Kidney tubule cell (primary cell): Measurements from ENCODE around the gene MICALL1.

ENCODE experiments used
- DNase-seq: peaks from one replicate; pipeline ENCODE4 v3.0.0-alpha.2; 2018; ENCODE audit warnings: low spot score

The MICALL1 gene

DNA sequence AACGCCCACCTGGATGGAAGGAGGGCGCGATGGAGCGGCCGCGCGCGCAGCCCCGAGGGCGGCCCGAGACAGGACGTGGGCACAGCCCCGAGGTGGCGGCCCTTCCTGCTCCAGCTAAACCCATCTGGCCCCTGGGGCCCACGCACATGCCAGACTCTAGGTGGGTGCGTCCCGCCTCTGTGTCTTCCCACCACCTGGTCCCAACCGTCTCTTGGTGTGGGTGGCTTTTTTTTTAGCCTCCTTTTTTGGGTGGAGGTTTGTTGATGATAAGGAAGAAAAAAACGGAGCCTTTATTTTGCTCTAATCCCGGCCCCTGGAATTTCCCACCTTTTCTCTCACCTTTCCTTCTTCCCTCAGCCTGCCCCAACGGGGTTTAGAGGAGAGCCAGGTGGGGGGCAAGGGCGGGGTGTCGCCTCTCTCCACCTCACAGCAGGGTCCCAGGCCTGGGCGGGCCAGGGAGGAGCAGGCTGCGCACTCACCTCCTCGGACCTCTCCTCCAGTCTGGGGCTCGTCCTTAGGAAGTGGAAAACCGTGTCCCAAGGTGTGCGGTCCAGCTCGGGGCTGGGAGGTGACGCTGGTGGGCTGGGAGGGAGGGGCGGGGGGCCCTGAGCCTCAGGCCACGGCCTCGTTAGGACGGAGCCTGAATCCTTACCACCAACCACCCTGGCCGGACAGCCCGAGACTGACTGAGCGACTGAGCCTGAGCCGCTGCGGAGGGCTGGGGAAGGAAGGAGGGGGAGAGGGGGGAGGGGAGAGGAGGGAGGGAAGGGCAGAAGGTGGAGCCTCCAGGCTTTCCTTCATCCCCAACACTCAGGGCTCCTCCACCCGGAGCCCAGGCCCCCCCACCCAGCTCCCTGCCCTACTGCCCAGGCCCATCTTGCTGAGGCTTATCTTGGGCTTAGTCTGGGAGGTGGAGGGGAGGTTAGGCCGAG lies 78.0 kb downstream of the MICALL1 start, which contains the start of gene SOX10:
Gene SOX10, minus strand, starts transcription at position 696 of the 932 bp plus-strand sequence. CDS start 771 bp downstream, outside the sequence.
- DNase-seq, result no peak

DNA sequence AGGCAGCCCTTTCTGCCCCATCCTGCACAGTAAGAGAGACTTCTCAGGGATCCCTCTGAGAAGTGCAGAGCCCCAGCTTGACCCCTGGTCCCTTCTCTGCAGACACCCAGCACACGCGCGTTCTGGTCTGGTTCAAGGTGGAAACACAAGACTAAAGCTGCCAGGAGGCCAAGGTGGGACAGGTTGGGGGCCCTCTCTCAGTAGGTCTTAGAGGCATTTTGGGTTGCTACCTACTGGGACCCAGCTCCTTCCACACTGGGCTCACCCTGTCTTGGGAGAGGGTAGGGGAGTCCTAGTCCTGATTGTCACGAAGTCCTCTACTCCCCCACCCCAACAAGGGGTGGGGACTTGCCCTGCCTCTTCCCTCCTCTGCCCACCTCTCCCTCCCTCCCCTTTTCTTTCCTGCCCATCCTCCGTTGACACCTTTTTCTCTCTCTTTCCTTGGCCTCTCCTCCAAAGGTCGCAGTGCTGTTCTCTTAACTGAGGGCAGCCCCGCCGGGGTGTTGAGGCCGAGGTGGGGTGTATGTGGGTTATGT lies 79.0 kb downstream of the MICALL1 start:
- no peak for DNase-seq

DNA sequence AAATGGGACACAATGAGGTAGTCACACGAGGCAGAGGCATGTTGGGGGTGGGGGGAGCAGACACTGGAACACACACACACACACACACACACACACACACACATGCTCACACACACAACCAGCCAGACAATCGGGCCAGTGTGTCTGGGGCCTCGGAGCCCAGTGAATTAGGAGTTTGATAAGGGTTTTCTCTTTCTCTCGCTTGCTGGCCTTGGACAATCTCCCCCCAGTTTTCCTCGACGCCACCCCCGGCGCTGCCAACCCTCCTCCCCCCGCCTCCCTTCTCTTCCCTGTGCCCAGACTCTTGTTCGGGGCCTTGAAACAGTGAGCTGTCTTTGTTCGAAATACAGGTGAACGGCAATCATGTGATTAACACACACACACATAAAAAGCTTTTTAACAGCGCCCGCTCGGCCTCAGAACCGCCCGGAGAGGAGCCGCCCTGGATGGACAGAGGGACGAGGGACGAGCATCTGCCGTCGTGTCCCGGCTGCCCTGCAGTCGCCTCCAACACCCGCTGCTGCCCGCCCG lies 79.7 kb downstream of the MICALL1 start:
- DNase-seq, result no peak

DNA sequence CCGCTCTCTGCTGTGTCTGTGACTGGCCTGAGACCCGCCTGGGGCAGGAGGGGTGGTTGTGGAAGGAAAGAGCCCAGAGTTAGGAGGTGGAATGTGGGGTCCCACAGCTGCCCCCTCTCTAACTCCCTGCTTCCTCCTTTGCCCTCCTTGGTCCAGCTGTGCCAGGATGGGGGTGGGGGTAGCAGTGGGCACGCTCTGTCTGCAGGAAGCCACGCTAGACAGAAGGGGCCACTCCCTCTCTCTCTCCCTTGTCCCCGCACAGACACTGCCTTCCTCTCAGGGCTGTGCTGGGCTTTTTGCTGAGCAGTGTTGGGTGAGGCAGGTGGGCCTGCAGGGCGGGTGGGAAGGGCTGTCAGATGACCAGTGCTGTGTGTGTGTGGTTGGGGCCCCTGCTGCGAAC lies 80.3 kb downstream of the MICALL1 start:
- DNase-seq, result no peak

DNA sequence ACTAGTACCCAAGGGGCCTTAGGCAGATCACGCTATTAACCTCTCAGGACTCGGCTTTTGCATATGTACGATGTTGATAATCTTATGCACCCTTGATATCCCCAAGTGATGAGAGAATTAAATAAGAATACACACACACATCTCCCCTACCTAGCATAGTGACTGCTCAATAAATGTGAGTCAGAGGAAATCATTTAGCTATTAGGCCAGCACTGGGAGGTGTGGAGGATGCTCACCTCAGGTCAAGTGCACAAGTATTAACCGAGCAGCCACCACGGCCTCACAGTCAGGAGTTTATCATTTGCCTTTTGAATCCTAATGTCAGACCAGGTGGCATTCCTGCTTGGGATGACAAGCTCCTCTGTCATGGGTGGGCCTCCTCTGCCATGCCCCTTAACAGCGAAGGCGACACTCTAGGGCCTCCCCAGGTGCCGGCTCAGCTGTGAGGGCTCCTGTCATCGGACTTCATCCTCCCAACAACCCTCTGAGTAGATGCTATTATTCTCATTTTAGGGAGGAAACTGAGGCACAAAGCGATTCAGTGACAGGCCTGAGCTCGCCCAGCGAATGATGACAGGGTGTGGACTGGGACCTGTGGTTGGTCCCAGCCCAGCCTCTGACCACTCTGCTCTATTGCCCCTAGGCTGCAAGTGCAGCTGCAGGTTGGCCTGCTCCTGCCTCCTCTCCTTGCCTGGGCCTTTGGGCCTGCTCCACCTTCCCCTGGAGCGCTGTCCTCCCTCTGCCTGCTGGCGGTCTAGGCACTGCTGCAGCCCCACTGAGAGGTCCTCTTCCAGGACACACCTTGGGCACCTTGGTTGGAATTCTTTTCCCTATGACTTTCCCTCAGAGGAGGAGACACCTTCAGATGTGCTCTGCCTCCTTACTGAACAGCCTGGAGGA lies 83.3 kb downstream of the MICALL1 start:
- DNase-seq, result peak; percentile 9

DNA sequence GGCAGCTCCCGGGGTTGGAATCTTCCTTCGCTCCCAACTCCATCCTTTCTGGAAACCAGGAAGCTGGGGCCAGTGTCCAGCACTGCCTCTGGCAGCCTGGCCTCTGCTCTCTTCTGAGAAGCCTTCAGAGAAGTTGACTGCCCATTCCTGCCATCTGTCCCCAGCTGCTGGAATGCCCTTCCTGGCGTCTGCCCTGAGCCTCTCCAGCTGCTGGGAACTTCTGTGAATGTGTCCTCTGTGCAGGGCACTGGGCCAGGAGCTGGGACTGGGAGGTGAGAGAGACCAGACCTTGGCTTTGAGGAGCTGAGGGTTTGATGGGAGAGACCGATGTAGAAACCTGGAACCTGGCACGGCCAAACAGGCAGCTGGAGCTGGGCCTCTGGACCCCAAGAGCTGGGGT lies 84.2 kb downstream of the MICALL1 start:
- DNase-seq, result no peak

DNA sequence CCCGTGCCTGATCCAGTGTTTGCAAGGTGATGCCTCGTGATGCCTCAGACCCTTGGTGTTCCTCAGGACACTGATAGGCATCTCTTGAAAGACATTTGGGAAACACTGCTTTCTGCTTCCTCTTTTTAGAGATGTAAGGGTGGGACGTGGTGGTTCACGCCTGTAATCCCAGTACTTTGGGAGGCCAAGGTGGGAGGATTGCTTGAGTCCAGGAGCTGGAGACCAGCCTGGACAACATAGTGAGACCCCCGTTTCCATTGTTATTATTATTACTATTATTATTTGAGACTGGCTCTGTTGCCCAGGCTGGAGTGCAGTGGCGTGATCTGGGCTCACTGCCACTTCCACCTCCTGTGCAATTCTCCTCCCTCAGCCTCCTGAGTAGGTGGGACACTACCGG lies 84.8 kb downstream of the MICALL1 start:
- DNase-seq, result no peak

DNA sequence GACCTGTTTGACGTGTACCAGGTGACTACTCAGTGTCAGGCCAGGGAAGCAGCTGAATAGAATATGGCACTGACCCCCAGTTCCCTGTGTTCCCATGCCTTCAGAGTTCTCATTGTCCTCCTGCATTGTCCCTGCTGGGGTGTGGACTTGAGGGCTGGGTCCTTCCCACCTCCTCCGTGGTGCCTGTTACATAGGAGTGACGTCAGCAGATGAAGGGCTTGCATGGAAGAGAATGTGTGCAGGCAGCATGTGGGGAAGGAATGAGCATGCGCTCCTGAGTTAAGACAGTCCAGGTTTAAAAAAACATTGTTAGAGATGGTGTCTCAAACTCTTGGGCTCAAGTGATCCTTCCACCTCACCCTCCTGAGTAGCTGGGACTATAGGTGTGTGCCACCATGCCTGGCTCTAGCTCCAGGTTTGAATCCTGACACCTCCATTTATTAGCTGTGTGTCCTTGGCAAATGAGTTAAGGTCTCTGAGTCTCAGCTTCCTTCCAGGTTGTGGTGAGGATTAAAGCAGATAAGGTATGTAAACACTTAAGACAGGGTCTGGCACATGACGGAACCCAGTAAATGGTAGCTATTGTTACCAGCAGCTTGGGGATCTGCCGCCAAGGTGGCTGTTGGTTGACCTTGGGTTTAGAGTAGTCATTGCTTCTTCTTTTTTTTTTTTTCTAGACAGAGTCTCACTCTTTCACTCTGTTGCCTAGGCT lies 85.8 kb downstream of the MICALL1 start:
- no peak for DNase-seq
